ENCODE measurements around the gene FLRT1. TPM values are rescaled to one million over a fixed set of nuclear protein-coding genes. Genes with fewer than 3 reads are reported as not detected.

FLRT1 gene
- total and polyA plus RNA-seq, 2 experiments from 2014 or later, result 0.76 to 1.1 TPM

DNA sequence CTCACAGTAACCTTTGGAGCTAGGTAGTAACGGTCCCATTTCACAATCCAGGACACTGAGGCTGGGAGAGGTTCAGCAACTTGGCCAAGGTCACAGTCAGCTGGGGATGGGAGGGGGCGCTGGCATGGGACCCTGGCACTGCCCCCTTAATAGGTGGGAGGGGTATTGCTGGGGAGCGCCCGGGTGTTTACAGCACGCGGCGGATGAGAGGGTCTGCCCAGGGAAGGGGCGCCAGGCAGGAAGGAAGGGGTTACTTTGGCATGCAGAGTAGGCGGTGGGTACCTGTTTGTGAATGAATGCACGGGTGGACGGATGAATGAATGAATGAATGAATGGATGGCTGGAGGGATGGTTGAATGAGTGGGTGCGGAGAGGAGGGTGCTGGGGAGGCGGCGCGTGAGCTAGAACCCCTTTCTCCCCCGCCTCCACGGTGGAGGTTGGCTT lies 628 bp upstream of the FLRT1 start:
- H3K4me3 Mint-ChIP-seq, result peak overlapping the region; percentile 83

DNA sequence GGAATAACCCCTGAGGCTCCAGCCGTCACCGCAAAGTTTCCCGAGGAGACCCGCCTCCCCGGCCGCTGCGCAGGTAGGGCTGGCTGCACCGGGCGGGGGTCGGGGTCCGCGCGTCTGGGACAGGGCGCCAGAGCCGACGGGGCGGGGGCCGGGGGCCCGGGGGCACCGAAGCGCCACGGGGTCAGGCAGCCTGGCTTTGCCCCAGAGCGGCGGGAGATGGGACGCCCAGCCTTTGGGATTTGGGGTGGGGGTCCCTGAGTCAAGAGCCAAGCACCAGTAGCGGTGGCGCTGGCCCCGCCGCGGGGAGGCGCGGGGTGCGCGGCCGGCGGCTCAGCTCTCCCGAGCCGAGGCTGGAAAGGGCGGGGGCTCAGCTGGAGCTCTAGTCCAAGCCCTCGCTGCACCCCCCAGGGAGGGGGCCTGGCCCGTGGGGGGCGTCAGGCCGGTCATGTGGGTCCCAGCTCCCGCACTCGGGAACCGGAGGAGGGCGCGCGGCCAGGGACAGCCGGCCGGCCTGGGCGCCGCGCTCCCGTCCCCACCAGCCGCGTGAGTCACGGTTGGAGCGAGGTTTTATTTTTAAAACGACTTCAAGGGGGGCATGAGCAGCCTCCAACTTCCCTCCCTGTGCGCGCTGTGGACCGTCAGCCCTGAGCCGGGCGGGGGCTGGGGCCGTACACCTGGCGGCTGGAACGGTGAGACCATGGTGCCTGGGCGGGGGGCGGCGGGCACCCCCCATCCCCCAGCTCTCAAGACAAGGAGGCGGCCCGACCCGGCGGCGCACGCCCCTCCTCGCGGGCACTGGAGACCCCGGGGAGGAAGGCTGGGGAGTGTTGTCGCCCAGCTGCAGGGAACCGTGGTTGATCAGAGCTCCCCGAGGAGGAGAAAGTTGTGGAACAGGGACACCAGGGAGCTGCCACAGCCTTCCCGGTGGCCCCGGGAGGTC lies 626 bp downstream of the FLRT1 start:
- Mint-ChIP-seq H3K27ac (no peak overlapping the region), H3K9me3 (peaks cover 3% of the 10 kb centered on the region; the same call in 2 of the 3 replicates), H3K36me3 (ENCODE audit: low read depth) (no peaks in the 10 kb centered on the region), H3K4me3 (peak overlapping the region; percentile 44; the same call in 2 of the 3 replicates), H3K27me3 (ENCODE audit: insufficient read depth, low read depth, poor library complexity) (peaks cover 79% of the 10 kb centered on the region), H3K4me1 (peaks cover 20% of the 10 kb centered on the region)
- peak; percentile 20 for ATAC-seq
- Histone ChIP-seq H4K20me1 (replicated peaks; ENCODE audit: insufficient read depth) (no peaks in the 10 kb centered on the region; the same call in 1 of the 2 replicates), H3K4me3 (peak overlapping the region; percentile 75), H3K79me2 (replicated peaks; ENCODE audit: insufficient read depth) (no peaks in the 10 kb centered on the region), H3K9me2 (ENCODE audit: insufficient read depth) (no peaks in the 10 kb centered on the region), H3K27ac (ENCODE audit: low read depth) (no peak overlapping the region), H3K27me3 (ENCODE audit: insufficient read depth) (peaks cover 96% of the 10 kb centered on the region), H3K36me3 (ENCODE audit: insufficient read depth) (no peaks in the 10 kb centered on the region), H3F3A (replicated peaks; ENCODE audit: low read depth) (0 out of 2 replicates have a peak, but pooled peaks cover 14% of the 10 kb centered on the region), H3K4me2 (peak overlapping the region; percentile 95), H2AFZ (peak overlapping the region; percentile 43; the same call in 1 of the 2 replicates), H3K4me1 (ENCODE audit: insufficient read depth) (peaks cover 27% of the 10 kb centered on the region; the same call in 1 of the 2 replicates)
- peak; percentile 54 for DNase-seq (ENCODE audit: low spot score)
- no peak for TF ChIP-seq ZNF114 (CRISPR knock-in tag; IDR thresholded peaks at IDR 0.05)
- TF ChIP-seq CREB1 (CRISPR knock-in tag; IDR thresholded peaks at IDR 0.05; ENCODE audit: low read depth), result no peak
- TF ChIP-seq NANOG (IDR thresholded peaks at IDR 0.05; ENCODE audit: borderline replicate concordance), result no peak
- no peak for TF ChIP-seq EZH2phosphoT487 (IDR thresholded peaks at IDR 0.05; ENCODE audit: unreplicated experiment)
- no peak for TF ChIP-seq POLR2AphosphoS5 (IDR thresholded peaks at IDR 0.05; ENCODE audit: low read depth)
- TF ChIP-seq, protein P1, sequence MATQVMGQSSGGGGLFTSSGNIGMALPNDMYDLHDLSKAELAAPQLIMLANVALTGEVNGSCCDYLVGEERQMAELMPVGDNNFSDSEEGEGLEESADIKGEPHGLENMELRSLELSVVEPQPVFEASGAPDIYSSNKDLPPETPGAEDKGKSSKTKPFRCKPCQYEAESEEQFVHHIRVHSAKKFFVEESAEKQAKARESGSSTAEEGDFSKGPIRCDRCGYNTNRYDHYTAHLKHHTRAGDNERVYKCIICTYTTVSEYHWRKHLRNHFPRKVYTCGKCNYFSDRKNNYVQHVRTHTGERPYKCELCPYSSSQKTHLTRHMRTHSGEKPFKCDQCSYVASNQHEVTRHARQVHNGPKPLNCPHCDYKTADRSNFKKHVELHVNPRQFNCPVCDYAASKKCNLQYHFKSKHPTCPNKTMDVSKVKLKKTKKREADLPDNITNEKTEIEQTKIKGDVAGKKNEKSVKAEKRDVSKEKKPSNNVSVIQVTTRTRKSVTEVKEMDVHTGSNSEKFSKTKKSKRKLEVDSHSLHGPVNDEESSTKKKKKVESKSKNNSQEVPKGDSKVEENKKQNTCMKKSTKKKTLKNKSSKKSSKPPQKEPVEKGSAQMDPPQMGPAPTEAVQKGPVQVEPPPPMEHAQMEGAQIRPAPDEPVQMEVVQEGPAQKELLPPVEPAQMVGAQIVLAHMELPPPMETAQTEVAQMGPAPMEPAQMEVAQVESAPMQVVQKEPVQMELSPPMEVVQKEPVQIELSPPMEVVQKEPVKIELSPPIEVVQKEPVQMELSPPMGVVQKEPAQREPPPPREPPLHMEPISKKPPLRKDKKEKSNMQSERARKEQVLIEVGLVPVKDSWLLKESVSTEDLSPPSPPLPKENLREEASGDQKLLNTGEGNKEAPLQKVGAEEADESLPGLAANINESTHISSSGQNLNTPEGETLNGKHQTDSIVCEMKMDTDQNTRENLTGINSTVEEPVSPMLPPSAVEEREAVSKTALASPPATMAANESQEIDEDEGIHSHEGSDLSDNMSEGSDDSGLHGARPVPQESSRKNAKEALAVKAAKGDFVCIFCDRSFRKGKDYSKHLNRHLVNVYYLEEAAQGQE (IDR thresholded peaks at IDR 0.05; ENCODE audit: unreplicated experiment), result no peak
- no peak for TF ChIP-seq STAT1 (IDR thresholded peaks at IDR 0.05; ENCODE audit: unreplicated experiment)
- TF ChIP-seq ZNF331 (CRISPR knock-in tag; IDR thresholded peaks at IDR 0.05; ENCODE audit: low read depth), result no peak
- TF ChIP-seq, protein P2, sequence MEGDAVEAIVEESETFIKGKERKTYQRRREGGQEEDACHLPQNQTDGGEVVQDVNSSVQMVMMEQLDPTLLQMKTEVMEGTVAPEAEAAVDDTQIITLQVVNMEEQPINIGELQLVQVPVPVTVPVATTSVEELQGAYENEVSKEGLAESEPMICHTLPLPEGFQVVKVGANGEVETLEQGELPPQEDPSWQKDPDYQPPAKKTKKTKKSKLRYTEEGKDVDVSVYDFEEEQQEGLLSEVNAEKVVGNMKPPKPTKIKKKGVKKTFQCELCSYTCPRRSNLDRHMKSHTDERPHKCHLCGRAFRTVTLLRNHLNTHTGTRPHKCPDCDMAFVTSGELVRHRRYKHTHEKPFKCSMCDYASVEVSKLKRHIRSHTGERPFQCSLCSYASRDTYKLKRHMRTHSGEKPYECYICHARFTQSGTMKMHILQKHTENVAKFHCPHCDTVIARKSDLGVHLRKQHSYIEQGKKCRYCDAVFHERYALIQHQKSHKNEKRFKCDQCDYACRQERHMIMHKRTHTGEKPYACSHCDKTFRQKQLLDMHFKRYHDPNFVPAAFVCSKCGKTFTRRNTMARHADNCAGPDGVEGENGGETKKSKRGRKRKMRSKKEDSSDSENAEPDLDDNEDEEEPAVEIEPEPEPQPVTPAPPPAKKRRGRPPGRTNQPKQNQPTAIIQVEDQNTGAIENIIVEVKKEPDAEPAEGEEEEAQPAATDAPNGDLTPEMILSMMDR (conservative IDR thresholded peaks at IDR 0.05; ENCODE audit: low read depth in 2 of 2), result 0 out of 4 replicates have a peak, but pooled peaks of 1 of the 2 experiments have one; percentile 0
- no peak for TF ChIP-seq JUNB (IDR thresholded peaks at IDR 0.05; ENCODE audit: unreplicated experiment)
- TF ChIP-seq, protein P3, sequence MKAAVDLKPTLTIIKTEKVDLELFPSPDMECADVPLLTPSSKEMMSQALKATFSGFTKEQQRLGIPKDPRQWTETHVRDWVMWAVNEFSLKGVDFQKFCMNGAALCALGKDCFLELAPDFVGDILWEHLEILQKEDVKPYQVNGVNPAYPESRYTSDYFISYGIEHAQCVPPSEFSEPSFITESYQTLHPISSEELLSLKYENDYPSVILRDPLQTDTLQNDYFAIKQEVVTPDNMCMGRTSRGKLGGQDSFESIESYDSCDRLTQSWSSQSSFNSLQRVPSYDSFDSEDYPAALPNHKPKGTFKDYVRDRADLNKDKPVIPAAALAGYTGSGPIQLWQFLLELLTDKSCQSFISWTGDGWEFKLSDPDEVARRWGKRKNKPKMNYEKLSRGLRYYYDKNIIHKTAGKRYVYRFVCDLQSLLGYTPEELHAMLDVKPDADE (IDR thresholded peaks at IDR 0.05), result no peak

More for the DNA sequence above, 628 bp upstream of the FLRT1 start:
- peaks cover 22% of the 10 kb centered on the region; the same call in 1 of the 2 replicates for H3K4me1 ChIP-seq (ENCODE audit: insufficient read depth)
- peak; percentile 31 for TF ChIP-seq EZH2phosphoT487 (IDR thresholded peaks at IDR 0.05; ENCODE audit: unreplicated experiment)
- no peak for TF ChIP-seq JUNB (IDR thresholded peaks at IDR 0.05; ENCODE audit: unreplicated experiment)
- TF ChIP-seq CREB1 (CRISPR knock-in tag; IDR thresholded peaks at IDR 0.05; ENCODE audit: low read depth), result no peak
- TF ChIP-seq ZNF114 (CRISPR knock-in tag; IDR thresholded peaks at IDR 0.05), result no peak
- TF ChIP-seq POLR2AphosphoS5 (IDR thresholded peaks at IDR 0.05; ENCODE audit: low read depth), result no peak
- peak; percentile 74 for TF ChIP-seq EZH2 (IDR thresholded peaks at IDR 0.05; ENCODE audit: low read depth, unreplicated experiment)
- 0 out of 2 replicates have a peak, but pooled peaks cover 14% of the 10 kb centered on the region for H3F3A ChIP-seq (replicated peaks; ENCODE audit: low read depth)
- peaks cover 3% of the 10 kb centered on the region; the same call in 2 of the 3 replicates for H3K9me3 Mint-ChIP-seq
- H3K36me3 Mint-ChIP-seq (ENCODE audit: low read depth), result no peaks in the 10 kb centered on the region
- ATAC-seq, result no peak
- no peaks in the 10 kb centered on the region for H3K79me2 ChIP-seq (replicated peaks; ENCODE audit: insufficient read depth)
- peak overlapping the region; percentile 40; the same call in 1 of the 2 replicates for H3K4me3 ChIP-seq
- H3K27me3 Mint-ChIP-seq (ENCODE audit: insufficient read depth, low read depth, poor library complexity), result peaks cover 81% of the 10 kb centered on the region
- peaks cover 96% of the 10 kb centered on the region for H3K27me3 ChIP-seq (ENCODE audit: insufficient read depth)
- H3K27ac ChIP-seq (ENCODE audit: low read depth), result no peak overlapping the region
- H3K9me2 ChIP-seq (ENCODE audit: insufficient read depth), result no peaks in the 10 kb centered on the region
- H3K4me2 ChIP-seq, result peak overlapping the region; percentile 69
- no peak overlapping the region for H2AFZ ChIP-seq
- DNase-seq (ENCODE audit: low spot score), result no peak
- no peaks in the 10 kb centered on the region; the same call in 1 of the 2 replicates for H4K20me1 ChIP-seq (replicated peaks; ENCODE audit: insufficient read depth)
- H3K36me3 ChIP-seq (ENCODE audit: insufficient read depth), result no peaks in the 10 kb centered on the region
- no peak overlapping the region for H3K27ac Mint-ChIP-seq
- H3K4me1 Mint-ChIP-seq, result peaks cover 17% of the 10 kb centered on the region
